BLaER1 (cell line): ENCODE data around the gene RC3H1.

Source experiments
- H3K27ac ChIP-seq: shearing (Covaris generic); formaldehyde crosslinking; 2 replicates; pipeline ENCODE4 v1.8.1; 2022
- H3K27me3 ChIP-seq: shearing (Covaris generic); formaldehyde crosslinking; 2 replicates; pipeline ENCODE4 v1.8.1; 2022
- H3K36me3 ChIP-seq: shearing (Covaris generic); formaldehyde crosslinking; 2 replicates; pipeline ENCODE4 v1.8.1; 2022
- H3K4me1 ChIP-seq: shearing (Covaris generic); formaldehyde crosslinking; 2 replicates; pipeline ENCODE4 v1.8.1; 2022
- H3K4me2 ChIP-seq: shearing (Covaris generic); formaldehyde crosslinking; 2 replicates; pipeline ENCODE4 v1.8.1; 2022
- H3K4me3 ChIP-seq: shearing (Covaris generic); formaldehyde crosslinking; 2 replicates; pipeline ENCODE4 v1.8.1; 2022
- H3K9ac ChIP-seq: shearing (Covaris generic); formaldehyde crosslinking; 2 replicates; pipeline ENCODE4 v1.8.1; 2022
- H3K9me3 ChIP-seq: shearing (Covaris generic); formaldehyde crosslinking; 2 replicates; pipeline ENCODE4 v1.8.1; 2022
- H4K20me1 ChIP-seq: shearing (Covaris generic); formaldehyde crosslinking; 2 replicates; pipeline ENCODE4 v1.8.1; 2022
- Cebpa-rat ChIP-seq: shearing (Covaris generic); IDR thresholded peaks from 2 replicates; pipeline ENCODE4 v1.8.1; 2022

The RC3H1 gene

DNA sequence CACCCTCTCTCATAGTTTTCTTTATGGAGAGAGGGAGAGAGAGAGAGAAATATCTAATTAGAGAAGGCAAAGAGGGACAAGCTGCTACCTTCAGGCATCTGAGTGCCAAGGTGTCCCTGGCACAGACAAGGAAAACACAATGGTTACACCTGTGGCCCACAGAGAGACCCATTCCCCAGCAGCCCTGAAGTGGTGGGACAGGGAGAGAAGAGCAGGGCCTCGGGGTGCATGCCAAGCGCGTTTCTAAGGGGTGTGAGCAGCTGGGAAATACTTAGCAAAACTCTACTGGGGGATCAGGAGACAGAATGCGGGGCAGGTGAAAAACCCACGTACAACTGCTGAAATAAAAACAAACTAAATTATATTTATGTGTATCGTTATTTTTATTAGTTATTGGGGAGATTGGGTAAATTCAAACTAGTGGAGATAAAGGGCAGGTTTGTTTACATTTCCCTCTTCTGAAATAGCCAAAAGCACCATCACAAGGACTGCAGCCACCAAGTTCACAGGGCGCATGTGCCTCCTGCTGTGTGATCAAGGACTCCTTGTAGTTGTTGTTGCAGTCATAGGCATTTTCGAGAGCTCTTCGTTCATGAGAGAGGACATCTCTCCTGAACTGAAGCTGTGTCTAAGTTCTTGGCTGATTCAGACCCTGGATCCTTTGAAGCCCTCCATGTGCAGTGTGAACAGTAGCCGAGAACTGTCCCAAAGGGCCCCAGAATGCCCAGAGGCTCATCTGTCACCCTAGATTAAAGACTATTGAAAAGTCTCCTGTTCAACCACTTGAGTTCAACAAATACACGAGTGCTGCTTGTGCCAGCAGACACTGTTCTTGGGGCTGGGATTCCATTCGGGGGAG is 104.3 kb downstream of the RC3H1 start:
- Histone ChIP-seq H3K4me3 (no peak overlapping the region), H3K4me1 (no peaks in the 10 kb centered on the region), H3K9ac (no peak overlapping the region), H3K27me3 (no peaks in the 10 kb centered on the region), H4K20me1 (no peaks in the 10 kb centered on the region), H3K36me3 (no peaks in the 10 kb centered on the region), H3K9me3 (no peaks in the 10 kb centered on the region), H3K4me2 (no peak overlapping the region), H3K27ac (no peak overlapping the region)
- no peak for TF ChIP-seq Cebpa-rat

DNA sequence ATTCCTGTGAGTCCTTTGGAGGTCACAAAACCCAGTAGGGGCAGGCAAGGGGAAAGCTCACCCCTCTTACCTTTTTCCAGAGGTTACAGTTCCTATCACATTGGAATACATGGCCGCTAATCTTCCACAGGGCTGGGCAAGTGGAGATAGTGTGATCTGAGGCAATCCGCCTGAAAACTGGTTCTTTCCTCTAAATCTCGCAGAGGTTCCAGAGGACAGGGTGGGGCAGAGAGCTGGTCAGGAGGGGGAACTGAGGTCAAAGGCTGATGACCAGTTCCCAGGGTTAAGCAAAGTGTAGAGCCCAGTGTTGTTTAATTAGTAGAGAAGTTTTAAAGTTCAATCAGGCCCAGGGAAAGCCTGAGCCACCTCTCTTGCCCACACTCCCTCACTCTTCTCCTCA is 105.0 kb downstream of the RC3H1 start, which contains the start of gene SERPINC1:
SERPINC1 (minus strand) TSS at position 179 of the 400 bp plus-strand sequence; CDS start at position 111, 68 bp downstream.
- no peak within 1 kb of the TSS for H3K4me3 ChIP-seq
- H3K9me3 ChIP-seq, result no peaks in the 10 kb centered on the region
- H4K20me1 ChIP-seq, result no peaks in the 10 kb centered on the region
- H3K27ac ChIP-seq, result no peak within 1 kb of the TSS
- no peak within 1 kb of the TSS for H3K4me2 ChIP-seq
- no peaks in the 10 kb centered on the region for H3K36me3 ChIP-seq
- H3K9ac ChIP-seq, result no peak within 1 kb of the TSS
- no peaks in the 10 kb centered on the region for H3K27me3 ChIP-seq
- H3K4me1 ChIP-seq, result no peaks in the 10 kb centered on the region
- no peak for TF ChIP-seq Cebpa-rat

DNA sequence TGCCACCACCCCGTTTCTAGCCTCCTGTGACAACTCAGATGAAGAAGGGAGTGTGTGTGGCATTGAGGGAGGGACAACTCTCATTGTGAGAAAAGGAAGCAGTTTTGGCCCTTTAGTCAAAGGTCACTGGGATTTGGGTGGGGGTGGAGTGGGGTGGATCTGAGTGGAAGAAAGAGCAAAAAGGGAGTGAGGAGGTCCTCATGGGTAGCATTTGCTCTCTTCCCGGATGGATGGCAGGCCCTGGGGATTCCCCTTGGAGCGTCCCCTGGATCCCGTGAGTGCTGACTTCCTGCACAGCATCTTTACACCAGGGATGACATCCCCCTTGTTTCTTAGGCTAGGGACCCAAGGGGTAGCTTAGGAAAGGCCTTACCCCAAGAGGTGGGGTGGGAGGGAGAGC is 105.5 kb downstream of the RC3H1 start:
- H4K20me1 ChIP-seq, result no peaks in the 10 kb centered on the region
- no peak overlapping the region for H3K4me2 ChIP-seq
- H3K9me3 ChIP-seq, result no peaks in the 10 kb centered on the region
- no peak overlapping the region for H3K4me3 ChIP-seq
- H3K9ac ChIP-seq, result no peak overlapping the region
- no peak overlapping the region for H3K27ac ChIP-seq
- no peaks in the 10 kb centered on the region for H3K4me1 ChIP-seq
- TF ChIP-seq Cebpa-rat, result no peak
- no peaks in the 10 kb centered on the region for H3K36me3 ChIP-seq
- no peaks in the 10 kb centered on the region for H3K27me3 ChIP-seq

DNA sequence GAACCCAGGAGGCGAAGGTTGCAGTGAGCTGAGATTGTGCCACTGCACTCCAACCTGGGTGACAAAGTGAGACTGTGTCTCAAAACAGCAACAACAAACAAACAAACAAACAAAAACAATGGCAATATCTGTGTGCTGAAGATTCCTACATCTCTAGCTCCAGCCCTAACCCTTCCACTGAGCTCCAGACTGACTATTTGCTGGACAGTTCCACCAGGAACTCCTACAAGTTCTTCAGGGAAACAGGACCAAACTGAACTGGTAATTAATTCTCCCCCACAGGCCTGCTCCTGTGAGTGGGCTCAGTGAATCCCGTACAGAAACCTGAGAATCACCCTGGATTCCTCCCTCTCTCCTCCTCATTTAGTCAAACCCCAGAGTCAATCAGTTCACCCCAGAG is 106.6 kb downstream of the RC3H1 start:
- TF ChIP-seq Cebpa-rat, result no peak
- H3K36me3 ChIP-seq, result no peaks in the 10 kb centered on the region
- H4K20me1 ChIP-seq, result no peaks in the 10 kb centered on the region
- no peaks in the 10 kb centered on the region for H3K27me3 ChIP-seq
- no peaks in the 10 kb centered on the region for H3K4me1 ChIP-seq
- H3K4me3 ChIP-seq, result no peak overlapping the region
- H3K9me3 ChIP-seq, result no peaks in the 10 kb centered on the region
- H3K27ac ChIP-seq, result no peak overlapping the region
- no peak overlapping the region for H3K9ac ChIP-seq
- H3K4me2 ChIP-seq, result no peak overlapping the region

DNA sequence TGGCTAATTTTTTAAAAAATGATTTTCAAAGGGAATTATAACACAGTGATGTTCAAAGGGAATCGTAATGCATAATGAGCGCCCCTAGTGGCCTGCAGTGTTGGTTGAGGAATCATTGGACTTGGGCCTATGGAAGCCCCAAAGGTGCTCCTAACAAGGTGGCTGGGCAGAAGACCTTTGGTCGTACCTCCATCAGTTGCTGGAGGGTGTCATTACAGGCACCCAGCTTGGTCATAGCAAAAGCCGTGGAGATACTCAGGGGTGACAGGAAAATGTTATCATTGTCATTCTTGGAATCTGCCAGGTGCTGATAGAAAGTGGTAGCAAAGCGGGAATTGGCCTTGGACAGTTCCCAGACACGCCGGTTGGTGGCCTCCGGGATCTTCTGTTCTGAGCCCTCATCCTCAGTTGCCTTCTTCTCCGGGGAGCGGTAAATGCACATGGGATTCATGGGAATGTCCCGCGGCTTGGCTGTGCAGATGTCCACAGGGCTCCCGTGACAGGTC is 107.7 kb downstream of the RC3H1 start:
- H3K4me1 ChIP-seq, result no peaks in the 10 kb centered on the region
- no peaks in the 10 kb centered on the region for H3K27me3 ChIP-seq
- no peak overlapping the region for H3K4me3 ChIP-seq
- no peak for TF ChIP-seq Cebpa-rat
- H3K36me3 ChIP-seq, result no peaks in the 10 kb centered on the region
- no peak overlapping the region for H3K4me2 ChIP-seq
- H3K9ac ChIP-seq, result no peak overlapping the region
- no peak overlapping the region for H3K27ac ChIP-seq
- no peaks in the 10 kb centered on the region for H4K20me1 ChIP-seq
- no peaks in the 10 kb centered on the region for H3K9me3 ChIP-seq

DNA sequence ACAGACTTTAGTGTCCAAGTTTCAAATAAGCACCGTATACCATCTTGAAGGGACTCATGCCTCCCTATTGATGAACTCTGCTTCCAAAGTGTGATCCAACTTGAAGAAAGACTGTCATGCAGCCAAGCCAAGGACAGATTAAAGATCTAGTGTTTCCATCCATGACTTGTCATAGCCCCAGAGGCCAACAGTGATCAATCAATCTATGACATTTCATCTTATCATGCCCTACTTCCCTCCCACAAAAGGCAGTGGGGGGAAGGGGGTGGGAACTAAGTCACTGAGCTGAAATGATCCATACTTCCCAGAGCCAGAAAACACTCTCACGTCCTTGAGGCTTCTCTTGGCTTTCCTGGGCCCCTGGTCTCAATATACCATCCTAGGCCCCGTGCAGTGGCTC is 109.0 kb downstream of the RC3H1 start:
- Histone ChIP-seq H3K27me3 (no peaks in the 10 kb centered on the region), H3K27ac (no peak overlapping the region), H3K4me2 (no peak overlapping the region), H3K4me3 (no peak overlapping the region), H3K9me3 (no peaks in the 10 kb centered on the region), H4K20me1 (no peaks in the 10 kb centered on the region), H3K4me1 (no peaks in the 10 kb centered on the region), H3K36me3 (no peaks in the 10 kb centered on the region), H3K9ac (no peak overlapping the region)
- no peak for TF ChIP-seq Cebpa-rat

DNA sequence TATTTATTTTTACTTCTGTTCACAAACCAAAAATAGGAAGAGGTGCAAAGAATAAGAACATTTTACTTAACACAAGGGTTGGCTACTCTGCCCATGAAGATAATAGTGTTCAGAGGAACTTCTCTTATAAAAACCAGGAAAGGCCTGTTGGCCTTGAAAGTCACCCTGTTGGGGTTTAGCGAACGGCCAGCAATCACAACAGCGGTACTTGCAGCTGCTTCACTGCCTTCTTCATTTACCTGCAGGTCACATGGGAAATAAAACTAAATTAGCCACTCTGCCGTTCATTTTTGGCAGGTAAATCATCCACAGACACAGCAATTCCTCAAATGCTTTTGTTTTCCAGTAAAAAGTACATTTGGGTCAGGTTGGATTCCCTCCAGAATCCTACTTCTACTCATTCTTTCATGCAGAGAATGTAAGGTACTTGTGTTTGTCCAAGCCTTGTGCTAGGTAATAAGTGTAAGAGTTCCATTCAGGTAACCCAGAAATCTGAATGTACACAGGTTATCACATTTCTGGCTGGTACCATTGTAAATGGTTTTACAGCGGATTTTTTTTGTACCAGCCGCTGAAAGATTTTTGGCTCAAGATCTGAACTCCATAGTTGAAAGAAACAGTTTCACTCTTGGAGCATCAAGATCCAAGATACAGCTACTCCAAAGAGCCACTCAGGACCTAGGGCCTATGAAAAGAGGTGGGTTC is 118.2 kb downstream of the RC3H1 start:
- Histone ChIP-seq H3K9me3 (no peaks in the 10 kb centered on the region), H3K4me1 (peaks cover 8% of the 10 kb centered on the region; the same call in 1 of the 2 replicates), H3K36me3 (no peaks in the 10 kb centered on the region), H4K20me1 (no peaks in the 10 kb centered on the region), H3K9ac (no peak overlapping the region), H3K27me3 (no peaks in the 10 kb centered on the region), H3K4me2 (no peak overlapping the region), H3K27ac (no peak overlapping the region), H3K4me3 (no peak overlapping the region)
- no peak for TF ChIP-seq Cebpa-rat

DNA sequence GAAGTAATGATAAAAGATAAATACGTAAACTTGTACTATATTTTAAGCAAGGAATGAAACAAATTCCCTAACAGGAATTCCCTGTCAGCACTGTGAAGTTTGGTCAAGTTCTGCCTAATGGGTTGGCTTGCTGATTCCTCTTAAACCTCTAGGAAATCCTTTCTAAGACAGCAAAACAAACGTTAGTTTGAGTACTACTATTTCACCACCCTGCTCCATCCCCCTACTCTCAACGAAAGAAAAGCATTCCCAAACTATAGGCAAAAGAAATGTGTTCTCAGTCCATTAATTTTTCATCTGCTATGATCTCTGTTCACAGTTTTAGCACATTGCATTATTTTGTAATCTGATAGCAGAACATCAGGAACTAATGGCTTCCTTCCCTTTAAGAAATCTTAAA is 121.2 kb downstream of the RC3H1 start:
- Histone ChIP-seq H3K4me1 (peaks cover 2% of the 10 kb centered on the region; the same call in 1 of the 2 replicates), H3K9me3 (no peaks in the 10 kb centered on the region), H3K4me2 (no peak overlapping the region), H3K36me3 (no peaks in the 10 kb centered on the region), H3K27ac (no peak overlapping the region), H4K20me1 (no peaks in the 10 kb centered on the region), H3K4me3 (no peak overlapping the region), H3K9ac (no peak overlapping the region), H3K27me3 (no peaks in the 10 kb centered on the region)
- no peak for TF ChIP-seq Cebpa-rat

DNA sequence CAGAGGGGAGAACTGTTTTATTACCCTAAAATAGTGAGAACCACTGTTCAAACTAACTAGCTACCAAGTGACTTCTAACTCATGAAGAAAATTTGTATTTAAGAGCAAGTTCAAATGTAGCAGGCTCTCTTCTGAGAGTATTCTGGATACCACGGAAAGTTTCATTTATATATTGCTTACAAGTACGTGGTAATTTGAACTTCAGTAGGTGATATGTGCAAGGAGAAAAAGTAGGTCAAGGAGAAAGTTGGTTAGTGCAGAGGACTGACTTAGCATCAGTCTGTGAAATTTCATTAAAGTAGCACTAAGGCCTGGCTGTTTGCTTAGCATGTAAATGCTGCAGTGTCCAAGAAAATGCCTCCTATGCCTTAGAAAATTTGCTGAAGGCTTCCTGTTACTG is 121.7 kb downstream of the RC3H1 start:
- H3K4me2 ChIP-seq, result no peak overlapping the region
- H3K4me3 ChIP-seq, result no peak overlapping the region
- H3K27ac ChIP-seq, result no peak overlapping the region
- no peak for TF ChIP-seq Cebpa-rat
- no peaks in the 10 kb centered on the region for H4K20me1 ChIP-seq
- no peaks in the 10 kb centered on the region for H3K9me3 ChIP-seq
- H3K27me3 ChIP-seq, result no peaks in the 10 kb centered on the region
- H3K4me1 ChIP-seq, result no peaks in the 10 kb centered on the region
- H3K9ac ChIP-seq, result no peak overlapping the region
- H3K36me3 ChIP-seq, result no peaks in the 10 kb centered on the region

DNA sequence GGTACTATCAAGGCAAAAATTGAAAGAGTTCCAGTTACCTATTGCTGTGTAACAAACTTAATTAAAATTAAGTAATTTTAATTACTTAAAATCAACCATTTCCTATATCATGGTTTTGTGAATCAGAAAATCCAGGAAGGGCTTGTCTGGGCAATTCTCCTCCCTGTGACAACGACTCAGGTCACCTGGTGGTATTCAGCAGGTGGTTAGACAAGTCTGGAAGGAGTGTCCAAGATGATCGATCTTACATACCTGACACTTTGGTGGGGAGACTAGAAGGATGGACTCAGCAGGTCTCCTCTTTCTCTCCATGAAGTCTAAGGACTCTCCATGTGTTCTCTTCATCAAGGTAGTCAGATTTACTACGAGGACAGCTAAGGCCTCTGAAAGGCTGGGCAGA is 128.0 kb downstream of the RC3H1 start:
- H3K4me1 ChIP-seq, result no peaks in the 10 kb centered on the region
- no peaks in the 10 kb centered on the region for H3K27me3 ChIP-seq
- H3K9ac ChIP-seq, result no peak overlapping the region
- no peak overlapping the region for H3K27ac ChIP-seq
- H3K4me2 ChIP-seq, result no peak overlapping the region
- no peaks in the 10 kb centered on the region for H3K9me3 ChIP-seq
- no peak overlapping the region for H3K4me3 ChIP-seq
- no peak for TF ChIP-seq Cebpa-rat
- no peaks in the 10 kb centered on the region for H4K20me1 ChIP-seq
- no peaks in the 10 kb centered on the region for H3K36me3 ChIP-seq
